ENCODE data around the gene TDRD15.
"Not testable (repeated sequence)": the region's sequence is repeated elsewhere in the genome, so short reads cannot be mapped to it uniquely, and the experiment has no call there.

Gene TDRD15

DNA sequence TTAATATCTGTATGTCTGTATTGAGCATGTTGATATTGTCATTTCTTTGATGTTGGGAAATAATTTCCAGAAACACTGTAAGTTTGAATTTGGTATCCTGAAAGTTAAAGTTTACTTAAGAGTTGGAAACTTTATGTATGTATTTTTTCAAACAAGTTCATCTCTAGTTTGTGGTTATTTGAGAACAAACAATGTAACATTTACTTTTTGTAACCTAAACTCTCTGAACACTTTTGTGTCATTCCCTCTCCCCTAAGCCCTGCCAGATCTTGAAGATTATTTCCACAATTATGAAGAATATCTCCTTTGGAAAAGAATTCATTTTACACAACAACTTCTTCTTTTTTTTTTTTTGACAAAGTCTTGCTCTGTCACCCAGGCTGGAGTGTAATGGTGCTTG is 24.9 kb downstream of the TDRD15 start:
- DNase-seq = no peak

DNA sequence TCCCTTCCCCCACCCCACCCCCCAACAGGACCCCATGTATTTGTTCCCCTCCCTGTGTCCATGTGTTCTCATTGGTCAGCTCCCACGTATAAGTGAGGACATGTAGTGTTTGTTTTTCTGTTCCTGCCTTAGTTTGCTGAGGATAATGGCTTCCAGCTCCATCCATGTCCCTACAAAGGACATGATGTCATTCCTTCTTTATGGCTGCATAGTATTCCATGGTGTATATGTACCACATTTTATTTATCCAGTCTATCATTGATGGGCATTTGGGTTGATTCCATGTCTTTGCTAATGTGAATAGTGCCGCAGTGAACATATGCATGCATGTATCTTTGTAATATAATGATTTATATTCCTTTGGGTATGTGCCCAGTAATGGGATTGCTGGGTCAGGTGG is 27.5 kb downstream of the TDRD15 start:
- DNase-seq = not testable (repeated sequence)

DNA sequence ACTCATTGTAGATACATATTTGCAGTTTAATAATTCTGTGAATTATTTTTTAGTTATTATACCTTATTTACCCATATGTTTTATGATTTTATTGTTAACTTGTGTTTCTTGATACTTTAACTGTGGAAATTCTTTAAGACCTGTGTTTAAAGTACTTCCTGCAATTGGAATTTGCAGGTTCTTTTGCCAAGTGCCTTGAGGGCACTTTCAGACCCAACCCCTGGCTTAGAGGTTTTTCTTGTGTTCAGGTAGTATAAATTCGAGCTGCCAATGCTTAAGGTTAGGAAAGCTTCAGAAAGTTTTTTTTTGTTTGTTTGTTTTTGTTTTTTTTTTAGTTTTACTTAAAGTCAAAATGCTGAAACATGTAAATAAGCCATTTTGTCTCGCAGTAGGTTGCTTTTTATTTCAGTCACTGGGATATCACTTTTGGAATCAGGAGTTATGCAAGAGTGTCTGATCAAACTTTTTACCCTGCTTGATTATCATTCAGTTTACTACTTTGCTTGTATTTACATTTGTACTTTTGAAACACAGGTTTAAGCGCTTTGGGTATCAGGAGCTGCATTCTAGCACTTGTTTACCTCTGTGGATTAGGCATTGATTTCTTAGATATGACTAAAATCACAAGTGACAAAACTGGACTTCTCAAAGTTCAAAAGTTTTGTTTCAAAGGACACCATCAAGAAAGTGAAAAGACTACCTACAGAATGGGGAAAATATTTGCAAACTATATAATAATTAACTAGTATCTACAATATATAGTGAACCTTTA is 31.8 kb downstream of the TDRD15 start:
- DNase-seq = no peak

DNA sequence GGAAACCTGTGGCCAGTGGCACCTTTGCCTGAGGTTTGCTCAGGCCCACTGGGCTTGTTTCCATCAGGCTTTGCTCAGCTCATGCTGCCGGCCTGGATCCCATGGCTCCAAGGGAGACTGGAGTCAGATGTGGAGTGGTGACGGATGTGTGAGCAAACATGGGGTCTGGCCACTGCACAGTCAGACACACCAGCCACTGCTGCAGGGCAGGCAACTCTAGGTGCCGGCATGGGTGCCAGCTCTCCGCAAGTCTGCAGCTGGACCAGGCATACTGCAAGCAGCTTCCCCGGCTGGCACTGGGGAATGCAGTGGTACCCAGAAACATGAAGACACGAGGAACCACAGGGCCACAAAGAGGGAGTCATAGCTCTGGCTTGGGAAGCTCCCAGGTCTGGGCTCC is 37.4 kb downstream of the TDRD15 start:
- no peak for DNase-seq

DNA sequence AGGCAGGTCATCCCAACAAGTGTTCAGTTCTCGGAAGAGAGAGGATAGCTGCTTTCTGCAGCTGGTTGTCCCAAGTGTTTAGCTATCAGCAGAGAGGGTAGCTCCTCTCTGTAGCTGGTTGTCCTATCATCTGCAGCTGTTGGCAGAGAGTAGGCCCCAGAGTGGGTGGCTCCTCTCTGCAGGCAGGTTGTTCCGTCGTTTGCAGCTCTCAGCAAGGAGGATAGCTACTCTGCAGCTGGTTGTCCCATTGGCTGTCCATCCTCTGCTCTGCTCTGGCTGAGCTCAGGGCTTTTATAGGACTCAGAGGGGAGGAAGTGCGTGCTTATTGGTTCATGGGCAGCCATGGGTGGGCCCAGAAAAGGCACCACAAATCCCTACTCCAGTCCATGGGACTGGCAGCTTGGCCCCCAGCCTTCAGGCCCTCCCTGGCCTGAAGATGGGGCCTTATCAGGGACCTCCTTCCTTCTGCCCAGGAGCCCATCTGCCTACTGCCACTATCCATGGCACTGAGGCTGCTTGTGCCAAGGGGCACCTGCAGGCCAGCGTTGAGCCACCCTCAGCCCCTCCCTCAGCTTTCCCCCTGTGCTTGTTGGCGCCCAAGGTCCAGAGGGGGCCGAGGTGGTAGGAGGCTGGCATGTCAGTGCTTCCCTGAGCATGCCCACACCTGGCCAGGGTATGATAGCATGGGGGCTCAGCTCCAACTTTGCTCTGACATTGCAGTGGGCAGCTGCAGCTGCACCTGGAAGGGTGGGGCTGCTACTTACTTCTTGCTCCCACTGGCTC is 38.3 kb downstream of the TDRD15 start:
- DNase-seq = no peak

DNA sequence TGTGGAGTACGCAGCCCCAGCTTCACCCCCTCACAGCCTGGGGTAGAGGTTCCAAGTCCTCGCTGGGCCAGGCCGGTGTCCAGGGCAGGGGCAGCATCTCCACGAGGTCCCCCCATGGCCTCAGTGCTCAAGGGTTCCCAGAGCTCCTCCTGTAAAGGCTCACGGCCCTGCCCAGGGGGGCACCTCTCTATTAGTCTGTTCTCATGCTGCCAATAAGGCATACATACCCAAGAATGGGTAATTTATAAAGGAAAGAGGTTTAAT is 38.8 kb downstream of the TDRD15 start:
- DNase-seq = no peak

DNA sequence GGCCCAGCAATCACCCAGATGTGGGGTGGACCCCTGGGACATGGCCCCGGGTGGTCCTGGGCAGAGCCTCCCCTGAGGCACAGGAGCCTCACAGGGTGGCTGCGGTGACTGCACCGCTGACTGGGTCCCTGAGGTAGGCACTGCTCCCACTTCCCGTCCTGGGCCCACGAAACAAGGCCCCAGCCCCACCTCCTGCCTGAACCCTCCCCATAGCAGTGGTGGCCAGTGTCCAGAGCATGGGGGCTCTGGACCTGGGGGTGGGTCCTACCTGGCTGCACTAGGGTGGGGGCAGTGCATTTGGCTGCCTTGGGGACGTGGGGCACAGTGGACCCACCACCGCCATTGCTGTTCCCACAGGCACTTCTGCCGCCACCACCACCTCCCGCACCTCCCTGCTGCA is 39.4 kb downstream of the TDRD15 start:
- no peak for DNase-seq

DNA sequence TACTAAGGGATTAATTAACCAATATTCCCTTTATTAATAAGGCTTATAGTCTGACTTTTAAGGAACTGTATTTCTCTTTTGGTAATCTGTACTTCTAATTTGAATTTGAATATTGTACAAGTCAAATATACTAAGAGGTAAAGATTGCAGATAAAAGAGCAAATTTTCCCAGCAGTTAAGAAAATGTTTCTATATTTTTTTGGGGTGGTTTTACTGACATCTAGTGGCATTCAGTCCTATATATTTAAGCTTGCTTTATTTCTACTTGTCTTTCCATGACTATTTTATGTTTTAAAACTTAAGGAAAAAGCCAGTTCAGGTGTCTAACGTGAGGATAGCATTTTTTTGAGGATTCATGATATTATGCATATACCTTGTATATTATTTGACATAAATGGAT is 41.6 kb downstream of the TDRD15 start:
- no peak for DNase-seq

DNA sequence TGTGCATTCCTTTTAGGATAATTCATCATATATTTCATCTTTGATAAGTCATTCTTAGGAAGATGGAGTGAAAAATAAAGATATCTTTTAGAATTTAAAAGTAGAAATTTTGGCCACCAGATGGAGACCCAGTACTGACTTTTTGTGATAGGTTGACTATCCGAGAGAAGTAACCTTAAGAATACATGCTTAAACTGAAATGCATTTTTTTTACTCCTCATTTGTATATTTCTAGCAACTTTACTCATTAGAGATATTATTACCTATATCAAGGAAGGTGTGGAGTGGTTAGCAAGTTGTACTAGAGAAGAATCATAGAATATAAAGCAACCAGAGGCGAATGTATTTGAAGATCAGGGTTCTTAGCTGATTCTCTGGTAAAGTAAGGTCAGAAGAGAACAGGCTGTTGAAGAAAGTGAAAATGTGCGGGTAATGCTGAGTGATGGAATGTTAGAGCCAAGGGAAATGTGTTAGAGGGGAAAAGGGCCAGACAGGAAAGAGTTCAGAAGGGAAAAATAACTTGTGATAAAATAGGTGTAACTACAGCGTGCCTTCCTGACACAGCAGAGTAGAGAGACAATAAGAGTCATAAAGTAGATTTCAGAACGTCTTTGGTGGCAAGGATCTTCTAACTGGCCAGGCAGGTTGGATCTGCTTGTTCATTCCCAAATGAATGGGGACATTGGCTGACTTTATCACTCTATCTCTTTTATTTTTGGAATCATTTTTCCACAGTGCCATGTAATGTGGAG is 52.3 kb downstream of the TDRD15 start:
- DNase-seq = no peak

DNA sequence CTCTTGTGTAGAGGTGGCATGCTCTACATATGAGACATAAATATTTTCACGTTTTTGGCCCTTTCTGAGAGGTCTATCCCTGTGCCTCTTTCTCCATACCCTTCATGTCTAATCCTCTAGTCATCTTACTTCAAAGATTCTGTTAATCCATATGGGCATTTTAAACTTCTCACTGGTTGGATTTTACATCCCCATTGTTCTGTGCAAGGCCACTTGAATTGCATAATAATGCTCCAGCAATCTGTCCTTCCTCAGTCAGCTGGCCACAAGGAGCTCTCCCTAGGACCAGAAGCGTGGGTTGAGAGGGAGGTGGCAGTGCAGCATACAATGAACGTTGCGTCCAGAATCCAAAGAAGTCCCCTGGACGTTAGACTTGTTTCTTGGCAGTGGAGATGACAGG is 58.2 kb downstream of the TDRD15 start:
- DNase-seq = no peak

DNA sequence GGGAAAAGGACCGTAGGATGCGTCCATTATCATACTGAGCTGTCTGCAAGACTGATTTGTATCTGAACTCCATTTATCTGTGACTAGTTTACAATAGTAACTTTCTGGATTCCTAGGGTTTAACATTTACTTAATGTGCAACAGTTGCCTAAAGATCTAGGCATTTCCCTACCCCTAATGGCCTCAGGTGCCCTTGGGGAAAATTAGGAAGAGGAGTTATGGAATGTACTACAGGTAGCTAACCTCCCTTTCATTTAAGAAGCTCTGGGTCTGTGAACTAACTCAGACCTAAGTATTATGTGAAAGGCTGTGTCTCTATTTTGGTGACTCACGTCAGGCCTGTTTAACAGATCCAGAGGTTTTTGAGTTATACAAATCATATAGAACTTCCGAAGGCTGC is 59.5 kb downstream of the TDRD15 start:
- no peak for DNase-seq

DNA sequence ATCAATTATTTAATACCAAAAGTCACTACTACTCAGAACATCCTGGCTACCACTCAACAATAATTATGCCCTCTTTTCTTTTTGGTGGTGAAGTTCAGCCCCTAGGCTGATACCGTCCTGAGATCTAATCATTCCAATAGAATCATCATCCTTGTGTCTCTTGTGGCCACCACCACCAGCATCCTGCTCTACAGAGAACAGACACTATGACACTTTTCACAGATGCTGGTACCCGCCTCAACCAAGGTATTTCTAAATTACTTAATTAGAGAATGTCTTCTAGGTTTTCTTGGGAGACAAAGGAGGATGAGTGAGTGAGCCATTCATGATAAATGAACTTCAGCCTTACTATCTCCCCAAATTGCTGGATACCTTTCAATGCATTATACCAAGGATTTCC is 60.0 kb downstream of the TDRD15 start:
- DNase-seq = no peak

DNA sequence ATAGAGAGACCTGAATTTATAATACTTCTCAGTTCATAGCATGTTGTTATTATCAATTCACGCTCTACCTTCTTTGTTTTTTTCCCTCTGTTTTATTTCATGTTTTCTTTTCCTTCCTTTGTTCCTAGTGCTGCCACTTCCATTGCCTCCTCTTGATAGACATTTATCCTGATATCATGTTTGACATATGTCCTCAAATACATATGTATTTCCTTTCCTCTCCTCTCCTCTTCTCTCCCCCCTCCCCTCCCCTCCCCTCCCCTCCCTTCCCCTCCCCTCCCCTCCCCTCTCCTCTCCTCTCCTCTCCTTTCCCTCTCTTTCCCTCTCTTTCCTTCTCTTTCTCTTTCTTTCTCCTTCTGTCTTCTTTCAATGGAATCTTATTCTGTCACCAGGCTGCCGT is 67.8 kb downstream of the TDRD15 start:
- DNase-seq = no peak
